Endothelial cell of umbilical vein (primary cell): ENCODE results near the gene KAZN.

Experiments
- CTCF ChIP-seq, 2 donors: IDR thresholded peaks; 1 replicate in 1 of 2; 2 replicates in 1 of 2; pipeline ENCODE4 v1.5.1; 2011; ENCODE audit warnings: low read length in 2 of 2, mild to moderate bottlenecking in 2 of 2, moderate library complexity in 2 of 2, control low read depth in 1 of 2, inconsistent platforms in 1 of 2, low read depth in 1 of 2; ENCODE audit not compliant: insufficient read depth in 1 of 2; ENCODE audit errors: extremely low read depth in 1 of 2
- EZH2 ChIP-seq: IDR thresholded peaks from 2 replicates; pipeline ENCODE4 v1.6.1; 2012; ENCODE audit warnings: borderline replicate concordance, low read depth, mild to moderate bottlenecking, moderate library complexity, low read length, inconsistent platforms; ENCODE audit not compliant: severe bottlenecking
- FOS ChIP-seq: IDR thresholded peaks from 2 replicates; pipeline ENCODE4 v1.6.1; 2011; ENCODE audit warnings: mild to moderate bottlenecking, low read length, moderate library complexity, borderline replicate concordance; ENCODE audit not compliant: insufficient read depth
- GATA2 ChIP-seq: IDR thresholded peaks from 2 replicates; pipeline ENCODE4 v1.7.0; 2011; ENCODE audit warnings: low read depth, mild to moderate bottlenecking, moderate library complexity, mixed read lengths, low read length; ENCODE audit not compliant: insufficient read length, insufficient read depth
- MAX ChIP-seq: IDR thresholded peaks from 2 replicates; pipeline ENCODE4 v1.6.1; 2011; ENCODE audit not compliant: insufficient read depth, insufficient read length
- MYC ChIP-seq: IDR thresholded peaks from one replicate; pipeline ENCODE4 v1.6.1; 2011; ENCODE audit warnings: mild to moderate bottlenecking, low read depth, low read length
- POLR2A ChIP-seq: IDR thresholded peaks from 2 replicates; pipeline ENCODE4 v1.6.1; 2012; ENCODE audit warnings: low read depth, mild to moderate bottlenecking, control low read depth, low read length
- POLR2AphosphoS5 ChIP-seq: IDR thresholded peaks from 2 replicates; pipeline ENCODE4 v1.6.1; 2012; ENCODE audit warnings: low read depth, mild to moderate bottlenecking, control low read depth, low read length, moderate library complexity; ENCODE audit not compliant: insufficient read depth

GRCh38 chr1:14604414-14604813 lies 5.9 kb downstream of the KAZN start:
- TF ChIP-seq CTCF (IDR thresholded peaks at IDR 0.05; ENCODE audit: extremely low read depth in 1 of 2, insufficient read depth in 1 of 2, low read depth in 1 of 2, low read length in 2 of 2) (no peak), FOS (no peak), POLR2A (no peak), POLR2AphosphoS5 (no peak), MYC (no peak), EZH2 (no peak), GATA2 (no peak), MAX (no peak)
